Colonic mucosa (tissue), 4 donors: Measurements from ENCODE around the gene ANO7. TPM values are rescaled to one million over a fixed set of nuclear protein-coding genes. Genes with fewer than 3 reads are reported as not detected.

Source experiments
- DNase-seq: peaks from one replicate; pipeline ENCODE4 v3.0.0-alpha.2; 2020
- H3K27ac ChIP-seq: fragments of 200-600 bp; one replicate; pipeline ENCODE4 v1.8.0; 2021
- H3K27me3 ChIP-seq: fragments of 200-600 bp; one replicate; pipeline ENCODE4 v1.8.0; 2021
- H3K36me3 ChIP-seq: fragments of 200-600 bp; one replicate; pipeline ENCODE4 v1.8.0; 2021
- H3K4me1 ChIP-seq: fragments of 200-600 bp; one replicate; pipeline ENCODE4 v1.8.0; 2021; ENCODE audit warnings: mild to moderate bottlenecking
- H3K4me3 ChIP-seq: fragments of 200-600 bp; one replicate; pipeline ENCODE4 v1.8.0; 2021
- H3K9ac ChIP-seq, 2 donors: one replicate each; pipeline ENCODE4 v1.7.0; 2013; ENCODE audit warnings: control low read depth in 2 of 2, low read depth in 2 of 2, low read length in 2 of 2
- H3K9me3 ChIP-seq: fragments of 200-600 bp; one replicate; pipeline ENCODE4 v1.8.0; 2021
- CTCF ChIP-seq: fragments of 200-600 bp; IDR thresholded peaks from one replicate; pipeline ENCODE4 v1.8.0; 2022; ENCODE audit warnings: antibody characterized with exemption, mild to moderate bottlenecking
- intact Hi-C: fragments of 100-400 bp; cut with DNase I; formaldehyde crosslinking; loops from one replicate; pipeline ENCODE4 v1.14.1; 2022
- total RNA-seq, 2 donors: library from RNA; stranded (reverse); fragmentation: NEBNext Ultra II Directional in 1 of 2; extraction: Animal tissue kit (Norgen Biotek cat#: 25700) in 1 of 2; gene quantifications; one replicate each; pipeline ENCODE4 v1.2.1, GENCODE V29; 2021
- donor health status: healthy.
- donor health status: DM: no; HTN: no; CAD: no.
- donor health status: DM: no; HTN: no; CAD: no.

Gene ANO7
- total RNA-seq, 2 donors from 2014 or later = 41.4 to 55.0 TPM

GRCh38 chr2:241230435-241230834 is 42.0 kb downstream of the ANO7 start:
- Histone ChIP-seq H3K27ac (no peak overlapping the region), H3K9ac (no peak overlapping the region), H3K4me3 (no peak overlapping the region), H3K36me3 (peaks cover 41% of the 10 kb centered on the region), H3K9me3 (no peaks in the 10 kb centered on the region), H3K4me1 (no peaks in the 10 kb centered on the region), H3K27me3 (no peaks in the 10 kb centered on the region)
- TF ChIP-seq CTCF = no peak
- DNase-seq = no peak
- intact Hi-C loops = no loop called here

- Histone ChIP-seq H3K9ac (no peak overlapping the region), H3K9me3 (no peaks in the 10 kb centered on the region), H3K27ac (no peak overlapping the region), H3K36me3 (peaks cover 60% of the 10 kb centered on the region), H3K27me3 (no peaks in the 10 kb centered on the region), H3K4me1 (no peaks in the 10 kb centered on the region), H3K4me3 (no peak overlapping the region)
- TF ChIP-seq CTCF = no peak
- DNase-seq = no peak
- intact Hi-C loops = no loop called here
These were observed 44.5 kb downstream of the ANO7 start for GRCh38 chr2:241232736-241233575.

GRCh38 chr2:241234066-241234790 is 45.8 kb downstream of the ANO7 start:
- no peak for TF ChIP-seq CTCF
- Histone ChIP-seq H3K27me3 (no peaks in the 10 kb centered on the region), H3K4me1 (no peaks in the 10 kb centered on the region), H3K9me3 (no peaks in the 10 kb centered on the region), H3K27ac (no peak overlapping the region), H3K4me3 (no peak overlapping the region), H3K9ac (no peak overlapping the region), H3K36me3 (peaks cover 67% of the 10 kb centered on the region)
- intact Hi-C loops = no loop called here
- DNase-seq = no peak

- no peaks in the 10 kb centered on the region for H3K4me1 ChIP-seq
- H3K27ac ChIP-seq = no peak overlapping the region
- H3K9ac ChIP-seq = no peak overlapping the region
- H3K9me3 ChIP-seq = no peaks in the 10 kb centered on the region
- no peak overlapping the region for H3K4me3 ChIP-seq
- DNase-seq = no peak
- intact Hi-C loops = no loop called here
- no peaks in the 10 kb centered on the region for H3K27me3 ChIP-seq
- H3K36me3 ChIP-seq = peaks cover 66% of the 10 kb centered on the region
- no peak for TF ChIP-seq CTCF
These were observed 46.7 kb downstream of the ANO7 start for GRCh38 chr2:241234962-241235740.

GRCh38 chr2:241235859-241236593 is 47.5 kb downstream of the ANO7 start:
- Histone ChIP-seq H3K4me3 (no peak overlapping the region), H3K27ac (no peak overlapping the region), H3K4me1 (no peaks in the 10 kb centered on the region), H3K27me3 (no peaks in the 10 kb centered on the region), H3K36me3 (peaks cover 69% of the 10 kb centered on the region), H3K9ac (no peak overlapping the region), H3K9me3 (no peaks in the 10 kb centered on the region)
- no peak for TF ChIP-seq CTCF
- DNase-seq = no peak
- intact Hi-C loops = no loop called here
